HG02884 (cell line): Measurements from ENCODE around the gene PLG.
"Not testable (repeated sequence)": the region's sequence is repeated elsewhere in the genome, so short reads cannot be mapped to it uniquely, and the experiment has no call there.

Experiments
- ATAC-seq: cut with Tn5 transposase; IDR thresholded peaks from one replicate; pipeline ENCODE4 v1.9.1; 2021; ENCODE audit warnings: mild to moderate bottlenecking, moderate library complexity; ENCODE audit not compliant: unreplicated experiment

Gene PLG

DNA sequence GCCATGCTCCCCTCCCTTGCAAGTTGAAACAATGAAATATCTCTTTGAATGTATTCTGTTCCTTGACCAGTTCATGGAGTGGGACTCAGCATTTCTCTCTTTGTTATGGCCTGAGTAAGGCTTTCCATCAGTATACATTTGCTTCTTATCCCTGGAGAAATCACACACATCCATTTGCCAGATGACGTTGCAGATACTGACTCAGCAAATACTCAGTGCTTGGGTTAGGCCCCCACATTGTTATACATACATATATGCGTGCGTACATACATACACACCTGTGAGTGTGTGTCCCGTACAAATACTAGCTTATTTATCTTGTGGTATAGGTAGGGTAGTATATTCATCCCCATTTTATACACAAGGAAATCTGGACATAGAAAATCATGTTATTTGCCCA lies 72.4 kb downstream of the PLG start:
- ATAC-seq, result no peak

- ATAC-seq, result no peak
These were observed 73.9 kb downstream of the PLG start for GRCh38 chr6:160775792-160776580.

DNA sequence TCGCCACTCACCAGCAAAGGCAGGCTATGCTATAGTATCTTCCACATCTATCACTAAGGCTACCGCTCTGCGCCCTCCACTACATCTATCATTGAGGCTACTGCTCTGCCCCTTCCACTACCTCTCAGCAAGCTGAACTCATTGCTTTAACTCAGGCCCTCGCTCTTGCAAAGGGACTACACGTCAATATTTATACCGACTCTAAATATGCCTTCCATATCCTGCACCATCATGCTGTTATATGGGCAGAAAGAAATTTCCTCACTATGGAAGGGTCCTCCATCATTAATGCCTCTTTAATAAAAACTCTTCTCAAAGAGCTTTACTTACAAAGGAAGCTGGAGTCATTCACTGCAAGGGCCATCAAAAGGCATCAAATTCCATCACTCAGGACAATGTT lies 77.1 kb downstream of the PLG start:
- not testable (repeated sequence) for ATAC-seq

DNA sequence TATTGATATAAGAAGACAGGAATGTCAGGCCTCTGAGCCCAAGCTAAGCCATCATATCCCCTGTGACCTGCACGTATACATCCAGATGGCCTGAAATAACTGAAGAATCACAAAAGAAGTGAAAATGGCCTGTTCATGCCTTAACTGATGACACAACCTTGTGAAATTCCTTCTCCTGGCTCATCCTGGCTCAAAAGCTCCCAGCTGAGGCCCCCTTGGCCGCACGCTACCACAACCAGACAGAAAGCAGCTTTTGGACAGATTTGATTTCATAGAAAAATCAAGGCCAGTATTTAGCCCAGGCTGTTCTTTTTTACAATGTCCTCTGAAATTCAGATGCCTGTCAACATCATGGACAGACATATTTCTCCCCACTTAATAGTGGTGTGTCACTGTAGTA lies 78.6 kb downstream of the PLG start:
- not testable (repeated sequence) for ATAC-seq

DNA sequence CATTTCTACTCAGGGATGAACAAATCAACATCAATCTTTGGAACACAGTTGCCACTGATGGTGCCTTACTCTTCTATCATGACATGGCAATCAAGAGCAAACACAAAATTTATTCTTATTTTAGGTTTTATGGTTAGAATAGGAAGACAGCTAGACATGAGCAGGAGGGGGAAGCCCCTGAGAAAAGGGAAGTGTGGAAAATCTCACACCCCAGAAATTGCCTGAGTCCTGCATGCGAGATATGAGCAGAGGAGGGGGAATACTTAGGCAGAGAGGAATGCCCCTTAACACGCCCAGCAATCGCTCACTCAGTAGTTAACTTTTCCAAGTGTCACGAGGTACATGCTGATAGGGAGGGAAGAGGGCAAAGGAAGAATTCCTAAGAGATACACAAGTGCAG lies 79.3 kb downstream of the PLG start:
- ATAC-seq, result no peak

GRCh38 chr6:160782228-160782627 lies 80.2 kb downstream of the PLG start:
- no peak for ATAC-seq

DNA sequence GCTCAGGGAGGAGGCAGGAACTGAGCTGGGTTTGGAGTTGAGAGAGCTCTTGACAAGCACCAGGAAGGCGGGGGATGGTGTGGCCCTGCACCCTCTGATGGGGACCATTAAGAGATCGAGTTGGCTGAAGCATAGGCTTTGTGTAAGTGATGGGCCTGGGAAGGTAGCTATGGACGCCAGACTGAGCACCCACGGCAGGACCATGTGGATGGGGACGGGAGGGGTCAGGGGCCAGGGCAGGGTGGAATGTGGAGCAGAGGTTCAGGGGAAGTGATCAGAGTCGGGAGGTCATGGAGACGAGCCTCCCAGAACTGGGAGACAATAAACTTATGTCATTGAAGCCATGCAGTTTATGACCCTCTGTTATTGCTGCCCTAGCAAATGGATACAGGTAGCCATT lies 81.7 kb downstream of the PLG start:
- ATAC-seq, result no peak

GRCh38 chr6:160788126-160788525 lies 86.1 kb downstream of the PLG start:
- not testable (repeated sequence) for ATAC-seq

DNA sequence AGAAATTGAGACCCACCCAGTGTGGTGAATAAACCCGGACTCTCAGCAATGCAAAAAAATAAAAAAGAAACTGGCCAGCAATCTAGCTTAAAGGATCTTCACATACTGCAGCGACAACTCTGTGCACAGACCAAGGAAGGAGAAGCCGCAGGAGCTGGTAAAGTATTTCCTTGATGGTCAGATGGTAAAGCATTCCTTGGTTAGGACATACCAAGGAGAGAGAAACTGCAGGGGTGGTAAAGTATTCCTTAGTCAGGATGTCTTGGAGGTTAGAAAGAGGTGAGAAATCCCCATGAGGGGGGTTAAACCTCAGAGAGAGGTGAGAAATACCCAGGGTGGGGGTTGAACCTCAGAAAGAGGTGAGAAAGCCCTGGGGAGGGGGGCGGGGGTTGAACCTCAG lies 86.8 kb downstream of the PLG start:
- no peak for ATAC-seq

DNA sequence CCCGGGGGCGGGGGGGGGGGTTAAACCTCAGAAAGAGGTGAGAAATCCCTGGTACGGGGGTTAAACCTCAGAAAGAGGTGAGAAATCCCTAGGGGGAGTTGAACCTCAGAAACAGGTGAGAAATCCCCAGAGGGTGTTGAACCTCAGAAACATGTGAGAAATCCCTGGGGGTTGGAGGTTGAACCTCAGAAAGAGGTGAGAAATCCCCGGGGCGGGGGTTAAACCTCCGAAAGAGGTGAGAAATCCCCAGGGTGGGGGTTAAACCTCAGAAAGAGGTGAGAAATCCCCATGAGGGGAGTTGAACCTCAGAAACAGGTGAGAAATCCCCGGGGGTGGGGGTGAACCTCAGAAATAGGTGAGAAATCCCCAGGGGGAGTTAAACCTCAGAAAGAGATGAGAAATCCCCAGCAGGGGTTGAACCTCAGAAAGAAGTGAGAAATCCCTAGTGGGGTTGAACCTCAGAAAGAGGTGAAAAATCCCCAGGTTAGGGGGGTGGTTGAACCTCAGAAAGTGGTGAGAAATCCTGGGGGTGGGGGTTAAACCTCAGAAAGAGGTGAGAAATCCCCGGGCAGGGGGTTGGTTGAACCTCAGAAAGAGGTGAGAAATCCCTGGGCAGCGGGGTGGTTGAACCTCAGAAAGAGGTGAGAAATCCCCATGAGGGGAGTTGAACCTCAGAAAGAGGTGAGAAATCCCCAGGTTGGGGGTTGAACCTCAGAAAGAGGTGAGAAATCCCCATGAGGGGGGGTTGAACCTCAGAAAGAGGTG lies 87.4 kb downstream of the PLG start:
- no peak for ATAC-seq

DNA sequence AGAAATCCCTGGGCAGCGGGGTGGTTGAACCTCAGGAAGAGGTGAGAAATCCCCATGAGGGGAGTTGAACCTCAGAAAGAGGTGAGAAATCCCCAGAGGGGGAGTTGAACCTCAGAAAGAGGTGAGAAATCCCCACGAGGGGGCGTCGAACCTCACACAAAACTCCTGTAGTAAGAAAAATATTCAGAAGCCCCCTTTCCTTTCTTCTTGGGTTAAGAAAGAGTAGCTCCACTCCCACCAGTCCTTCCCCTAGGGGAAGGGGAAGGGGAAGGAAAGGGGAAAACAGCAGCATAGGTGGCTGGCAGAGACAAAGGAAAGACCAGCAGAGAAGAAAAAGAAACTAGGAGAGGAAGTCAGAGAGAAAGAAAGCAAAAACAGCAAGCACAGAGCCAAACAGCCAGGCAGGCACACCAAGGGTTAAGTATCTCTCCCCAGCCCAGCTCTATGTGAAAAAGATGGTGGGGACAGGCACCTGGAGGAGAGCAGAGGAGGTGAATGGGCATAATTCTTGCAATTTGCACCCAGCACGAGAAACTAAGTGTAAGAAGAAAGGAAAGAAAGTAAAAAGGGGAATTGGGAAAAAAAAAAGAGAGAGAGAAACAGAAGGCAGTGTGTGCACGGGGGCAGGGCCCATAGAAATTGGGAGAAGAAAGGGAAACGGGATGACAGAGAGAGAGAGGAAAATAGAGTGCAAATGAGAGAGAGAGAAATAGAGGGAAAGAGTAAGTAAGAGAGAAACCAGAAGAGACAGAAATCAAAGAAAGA lies 88.2 kb downstream of the PLG start:
- ATAC-seq, result no peak

- peak; percentile 40 for ATAC-seq
These were observed 89.4 kb downstream of the PLG start for GRCh38 chr6:160791459-160791858.

- peak; percentile 31 for ATAC-seq
These were observed 90.0 kb downstream of the PLG start for GRCh38 chr6:160791981-160792418.

DNA sequence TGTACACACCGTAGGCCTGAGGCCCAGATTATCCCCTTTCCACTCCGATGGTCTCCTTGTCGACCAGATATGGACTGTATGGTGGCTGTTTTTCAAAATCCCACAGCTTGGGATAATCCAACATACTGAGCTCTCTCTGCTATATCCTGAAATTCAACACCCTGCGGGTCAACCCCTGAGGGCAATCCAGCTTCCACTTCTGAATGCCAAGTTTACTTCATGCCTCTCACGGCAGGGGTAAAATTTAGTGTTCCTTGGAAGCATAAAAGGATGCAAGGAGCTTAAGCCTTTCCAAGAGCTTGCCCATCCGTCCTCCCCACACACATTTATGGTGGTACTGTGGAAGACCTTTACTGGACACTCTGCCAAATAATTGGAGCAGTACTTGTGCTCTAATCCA lies 90.7 kb downstream of the PLG start:
- no peak for ATAC-seq

GRCh38 chr6:160793652-160794051 lies 91.6 kb downstream of the PLG start:
- no peak for ATAC-seq

GRCh38 chr6:160795721-160796120 lies 93.7 kb downstream of the PLG start:
- ATAC-seq, result no peak

- no peak for ATAC-seq
These were observed 96.6 kb downstream of the PLG start for GRCh38 chr6:160798625-160799024.

- ATAC-seq, result no peak
These were observed 97.9 kb downstream of the PLG start for GRCh38 chr6:160799801-160800506.

DNA sequence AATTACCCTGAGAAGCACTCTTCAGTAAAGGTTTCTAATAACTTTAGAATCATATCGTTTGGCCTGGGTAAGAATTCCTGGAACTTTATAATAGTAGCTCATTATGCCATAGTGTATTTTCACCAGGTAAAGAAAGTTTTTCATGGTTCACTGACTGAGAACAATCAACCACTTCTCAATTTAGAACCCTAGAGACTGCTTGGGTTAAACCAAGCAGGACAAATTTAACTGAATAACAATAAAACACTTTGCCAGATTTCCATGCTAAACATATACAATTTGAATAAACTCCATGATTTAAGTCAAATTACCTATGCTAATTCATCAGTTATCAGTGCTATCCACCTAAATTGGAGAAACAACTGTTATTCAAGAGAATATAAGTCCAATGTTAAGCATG lies 99.4 kb downstream of the PLG start:
- ATAC-seq, result no peak

DNA sequence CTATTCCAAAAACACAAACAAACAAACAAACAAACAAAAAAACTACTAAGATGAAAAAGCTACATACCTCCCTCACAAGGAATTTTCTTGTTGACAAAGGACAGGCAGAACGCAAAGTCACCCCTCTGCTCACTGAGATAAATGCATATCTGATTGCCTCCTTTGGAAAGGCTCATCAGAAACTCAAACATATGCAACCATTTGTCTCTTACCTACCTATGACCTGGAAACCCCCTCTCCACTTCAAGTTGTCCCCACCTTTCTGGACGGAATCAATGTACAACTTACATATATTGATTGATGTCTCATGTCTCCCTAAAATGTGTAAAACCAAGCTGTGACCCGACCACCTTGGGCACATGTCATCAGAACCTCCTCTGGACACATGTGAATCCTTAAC lies 100.0 kb downstream of the PLG start:
- ATAC-seq, result not testable (repeated sequence)
